RWPE1 (cell line): ENCODE data around the gene TIMM13.

ENCODE experiments used
- CTCF ChIA-PET: fragments of 350-600 bp; sonication (Branson Sonifier 250); formaldehyde crosslinking; extraction: SDS; loops from one replicate; lab custom pipeline; 2021; lab: Yijun Ruan, JAX
- POLR2A ChIA-PET: fragments of 400-600 bp; formaldehyde crosslinking; extraction: SDS; loops from one replicate; lab custom pipeline; 2020; ENCODE audit warnings: antibody characterized with exemption; ENCODE audit not compliant: low non-redundant PET; lab: Yijun Ruan, JAX
- DNase-seq: peaks from one replicate; pipeline ENCODE4 v3.0.0; 2012; ENCODE audit warnings: low spot score
- H3K27ac ChIP-seq: fragments of 450-650 bp; 2 replicates; pipeline ENCODE4 v1.5.1; 2017
- CTCF ChIP-seq: fragments of 450-650 bp; conservative IDR thresholded peaks from 2 replicates; pipeline ENCODE4 v1.5.1; 2017; ENCODE audit warnings: low read depth, mild to moderate bottlenecking

Gene TIMM13

GRCh38 chr19:2415281-2415972 lies 12.0 kb downstream of the TIMM13 start:
- ChIA-PET CTCF (interaction anchor here (0.6 kb wide), 1 partner anchor 43 kb away, joined by 4 read pairs; no protein-coding TSS in a partner anchor), POLR2A (no interaction called here)
- no peak for TF ChIP-seq CTCF
- no peak overlapping the region; the same call in 1 of the 2 replicates for H3K27ac ChIP-seq
- no peak for DNase-seq

GRCh38 chr19:2413629-2414028 lies 13.8 kb downstream of the TIMM13 start:
- no peak for DNase-seq
- H3K27ac ChIP-seq: no peak overlapping the region
- CTCF ChIA-PET: no interaction called here
- POLR2A ChIA-PET: no interaction called here
- no peak for TF ChIP-seq CTCF

- DNase-seq: no peak
- POLR2A ChIA-PET: interaction anchor here (0.5 kb wide), 1 partner anchor 25 kb away, joined by 3 read pairs; no protein-coding TSS in a partner anchor
- CTCF ChIA-PET: no interaction called here
These were observed 14.2 kb downstream of the TIMM13 start for GRCh38 chr19:2413159-2413558.

GRCh38 chr19:2412449-2412848 lies 14.9 kb downstream of the TIMM13 start:
- CTCF ChIA-PET: no interaction called here
- POLR2A ChIA-PET: interaction anchor here (0.5 kb wide), 1 partner anchor 25 kb away, joined by 3 read pairs; no protein-coding TSS in a partner anchor
- no peak overlapping the region for H3K27ac ChIP-seq
- no peak for TF ChIP-seq CTCF
- DNase-seq: no peak

More at GRCh38 chr19:2413159-2413558, 14.2 kb downstream of the TIMM13 start:
- H3K27ac ChIP-seq: no peak overlapping the region
- TF ChIP-seq CTCF: no peak

- no peak for DNase-seq
- POLR2A ChIA-PET: no interaction called here
- no peak for TF ChIP-seq CTCF
- CTCF ChIA-PET: no interaction called here
- no peak overlapping the region for H3K27ac ChIP-seq
These were observed 15.7 kb downstream of the TIMM13 start for GRCh38 chr19:2411709-2412108.

GRCh38 chr19:2410023-2410422 lies 17.4 kb downstream of the TIMM13 start:
- no peak for TF ChIP-seq CTCF
- CTCF ChIA-PET: no interaction called here
- DNase-seq: no peak
- no peak overlapping the region for H3K27ac ChIP-seq
- POLR2A ChIA-PET: no interaction called here
